Measurements from ENCODE around the gene S1PR4. TPM values are rescaled to one million over a fixed set of nuclear protein-coding genes. Genes with fewer than 3 reads are reported as not detected.

Gene S1PR4
- total and polyA plus RNA-seq, 2 donors from 2014 or later, result 0.67 to 5.1 TPM

- intact Hi-C loops (cut with DNase I), result no loop called here
- Histone ChIP-seq H3K4me1 (ENCODE audit: control insufficient read depth in 2 of 3, insufficient read depth in 2 of 3, low read depth in 1 of 3, low read length in 3 of 3) (peaks cover 0 to 1% (median 0%) of the 10 kb centered on the region in 3 donors), H3K4me3 (ENCODE audit: low read length in 3 of 3) (no peak overlapping the region), H3K36me3 (ENCODE audit: control insufficient read depth in 2 of 3, insufficient read depth in 3 of 3, low read length in 3 of 3) (no peaks in the 10 kb centered on the region), H3K9ac (ENCODE audit: low read length in 3 of 3) (no peak overlapping the region), H3K9me3 (ENCODE audit: control insufficient read depth in 2 of 3, insufficient read depth in 1 of 3, low read length in 3 of 3) (no peaks in the 10 kb centered on the region), H3K27ac (ENCODE audit: low read depth in 2 of 2, low read length in 2 of 2) (no peak overlapping the region), H3K27me3 (ENCODE audit: control insufficient read depth, insufficient read depth, low read length) (no peaks in the 10 kb centered on the region)
- DNase-seq, result peak in 1 of 5 donors; percentile 72
- TF ChIP-seq CTCF (IDR thresholded peaks at IDR 0.05; ENCODE audit: borderline replicate concordance, extremely low read depth, insufficient read depth), result no peak
- no peak for FAIRE-seq
Observed at GRCh38 chr19:3179739-3180293, 1.2 kb downstream of the S1PR4 start.

GRCh38 chr19:3183721-3184641 is 5.4 kb downstream of the S1PR4 start:
- peak overlapping the region in 1 of 3 donors; percentile 32 for H3K9ac ChIP-seq (ENCODE audit: low read length in 3 of 3)
- intact Hi-C loops (cut with DNase I), result no loop called here
- no peak for TF ChIP-seq CTCF (IDR thresholded peaks at IDR 0.05; ENCODE audit: borderline replicate concordance, extremely low read depth, insufficient read depth)
- no peak for DNase-seq
- no peak overlapping the region for H3K4me3 ChIP-seq (ENCODE audit: low read length in 3 of 3)
- no peaks in the 10 kb centered on the region for H3K27me3 ChIP-seq (ENCODE audit: control insufficient read depth, insufficient read depth, low read length)
- no peak for FAIRE-seq
- no peaks in the 10 kb centered on the region for H3K36me3 ChIP-seq (ENCODE audit: control insufficient read depth in 2 of 3, insufficient read depth in 3 of 3, low read length in 3 of 3)
- peaks cover 0 to 13% (median 2%) of the 10 kb centered on the region in 3 donors for H3K4me1 ChIP-seq (ENCODE audit: control insufficient read depth in 2 of 3, insufficient read depth in 2 of 3, low read depth in 1 of 3, low read length in 3 of 3)
- H3K27ac ChIP-seq (ENCODE audit: low read depth in 2 of 2, low read length in 2 of 2), result no peak overlapping the region
- H3K9me3 ChIP-seq (ENCODE audit: control insufficient read depth in 2 of 3, insufficient read depth in 1 of 3, low read length in 3 of 3), result no peaks in the 10 kb centered on the region

- H3K4me1 ChIP-seq (ENCODE audit: control insufficient read depth in 2 of 3, insufficient read depth in 2 of 3, low read depth in 1 of 3, low read length in 3 of 3), result peaks cover 0 to 13% (median 2%) of the 10 kb centered on the region in 3 donors
- intact Hi-C loops (cut with DNase I), result no loop called here
- H3K4me3 ChIP-seq (ENCODE audit: low read length in 3 of 3), result peak overlapping the region; percentile 76 to 95 (median 89)
- DNase-seq (peak in 1 of 5 donors; percentile 79), FAIRE-seq (no peak)
- no peaks in the 10 kb centered on the region for H3K36me3 ChIP-seq (ENCODE audit: control insufficient read depth in 2 of 3, insufficient read depth in 3 of 3, low read length in 3 of 3)
- peak overlapping the region in 1 of 3 donors; percentile 91 for H3K9ac ChIP-seq (ENCODE audit: low read length in 3 of 3)
- TF ChIP-seq CTCF (IDR thresholded peaks at IDR 0.05; ENCODE audit: borderline replicate concordance, extremely low read depth, insufficient read depth), result no peak
- H3K27ac ChIP-seq (ENCODE audit: low read depth in 2 of 2, low read length in 2 of 2), result peak overlapping the region; percentile 80 to 97
- no peaks in the 10 kb centered on the region for H3K9me3 ChIP-seq (ENCODE audit: control insufficient read depth in 2 of 3, insufficient read depth in 1 of 3, low read length in 3 of 3)
- H3K27me3 ChIP-seq (ENCODE audit: control insufficient read depth, insufficient read depth, low read length), result no peaks in the 10 kb centered on the region
Observed at GRCh38 chr19:3184847-3185460, 6.4 kb downstream of the S1PR4 start.
